ENCODE results near the gene COLEC12. TPM values are rescaled to one million over a fixed set of nuclear protein-coding genes. Genes with fewer than 3 reads are reported as not detected.

Gene COLEC12
- total and polyA plus RNA-seq, 10 of the 15 experiments (the other 5 are each of a cell fraction or from before 2014, with no cell fraction given), result 0.04 to 0.05 TPM; not detected in 8

GRCh38 chr18:274313-274712 is 226.2 kb downstream of the COLEC12 start:
- DNase-seq (ENCODE audit: low read depth, low spot score), result no peak
- CTCF ChIA-PET, result no interaction called here
- Histone ChIP-seq H3K36me3 (ENCODE audit: control insufficient read depth in 2 of 2, insufficient read depth in 2 of 2, low read length in 1 of 2) (no peaks in the 10 kb centered on the region), H2AFZ (ENCODE audit: control insufficient read depth, low read depth, low read length) (no peak overlapping the region), H3K27ac (ENCODE audit: control insufficient read depth, insufficient read depth) (no peak overlapping the region), H3K79me2 (ENCODE audit: control insufficient read depth, insufficient read depth, low read length) (peaks cover 2% of the 10 kb centered on the region; the same call in 1 of the 2 replicates), H4K20me1 (ENCODE audit: control insufficient read depth, insufficient read depth) (no peaks in the 10 kb centered on the region), H3K9me3 (replicated peaks; ENCODE audit: control insufficient read depth, insufficient read depth, low read length) (no peaks in the 10 kb centered on the region), H3K4me3 (no peak overlapping the region), H3K4me2 (ENCODE audit: control insufficient read depth, insufficient read depth) (no peak overlapping the region), H3K27me3 (replicated peaks in 1 of 2; ENCODE audit: control insufficient read depth in 2 of 2, insufficient read depth in 2 of 2, low read length in 1 of 2) (no peaks in the 10 kb centered on the region), H3K9ac (ENCODE audit: control insufficient read depth, insufficient read depth, low read length) (no peak overlapping the region), H3K4me1 (ENCODE audit: control insufficient read depth, insufficient read depth, low read length) (no peaks in the 10 kb centered on the region; the same call in 1 of the 2 replicates)
- POLR2A ChIA-PET, result no interaction called here
- TF ChIP-seq SIX5 (IDR thresholded peaks at IDR 0.05; ENCODE audit: low read depth, low read length, severe bottlenecking), result no peak
- TF ChIP-seq SUPT20H (IDR thresholded peaks at IDR 0.05; ENCODE audit: borderline replicate concordance, control insufficient read depth, low read depth, low read length), result no peak
- no peak for TF ChIP-seq ZNF384 (IDR thresholded peaks at IDR 0.05; ENCODE audit: borderline replicate concordance, low read depth, low read length)
- TF ChIP-seq SREBF2 (IDR thresholded peaks at IDR 0.05; ENCODE audit: low read length), result no peak
- TF ChIP-seq USF2 (IDR thresholded peaks at IDR 0.05; ENCODE audit: borderline replicate concordance, low read depth, low read length), result no peak
- no peak for TF ChIP-seq ZBED1 (IDR thresholded peaks at IDR 0.05; ENCODE audit: borderline replicate concordance)
- no peak for TF ChIP-seq FOS (IDR thresholded peaks at IDR 0.05; ENCODE audit: borderline replicate concordance, extremely low read depth, insufficient read length)
- no peak for TF ChIP-seq ZBTB11 (CRISPR knock-in tag; IDR thresholded peaks at IDR 0.05)
- no peak for TF ChIP-seq MXI1 (IDR thresholded peaks at IDR 0.05; ENCODE audit: low read depth, low read length)
- TF ChIP-seq RUNX3 (IDR thresholded peaks at IDR 0.05; ENCODE audit: low read length), result no peak
- TF ChIP-seq CTCF (IDR thresholded peaks at IDR 0.05 in 2 of 3, conservative IDR thresholded peaks at IDR 0.05 in 1 of 3; ENCODE audit: control insufficient read depth in 2 of 3, extremely low read depth in 1 of 3, insufficient read depth in 1 of 3, low read depth in 3 of 3, low read length in 3 of 3), result no peak
- BruUV-seq (replicated peaks), result no TSS peak
- RAD21 ChIA-PET (ENCODE audit: unreplicated experiment), result no interaction called here
- no peak for ATAC-seq
- intact Hi-C loops (cut with micrococcal nuclease; ENCODE audit: unreplicated experiment), result no loop called here
- in situ Hi-C loops (cut with MboI), result no loop called here
- 69% methylated on average over 8 of the region's 8 CpGs for WGBS (ENCODE audit: insufficient coverage, insufficient replicate concordance, low lambda C conversion rate, missing lambda C conversion rate)
- SMC1A ChIA-PET (ENCODE audit: uncharacterized antibody, unreplicated experiment), result no interaction called here
- FAIRE-seq, result no peak

Data from GM12878 (cell line).